Osteoblast (primary cell): ENCODE results near the gene EDAR. TPM values are rescaled to one million over a fixed set of nuclear protein-coding genes. Genes with fewer than 3 reads are reported as not detected.

Experiments used
- DNase-seq: peaks from one replicate; pipeline ENCODE4 v3.0.0; 2011; ENCODE audit warnings: low spot score, mixed read lengths; ENCODE audit not compliant: insufficient read length; ENCODE audit errors: missing footprints
- H2AFZ ChIP-seq: 2 replicates; pipeline ENCODE4 v1.6.0; 2011; ENCODE audit warnings: mild to moderate bottlenecking, low read length
- H3K27ac ChIP-seq: 2 replicates; pipeline ENCODE4 v1.5.1; 2011; ENCODE audit warnings: mild to moderate bottlenecking, low read depth, low read length, moderate library complexity
- H3K27me3 ChIP-seq: 2 replicates; pipeline ENCODE4 v1.6.0; 2012; ENCODE audit warnings: mild to moderate bottlenecking, control low read depth, inconsistent platforms, low read length, moderate library complexity; ENCODE audit not compliant: insufficient read depth
- H3K36me3 ChIP-seq: 2 replicates; pipeline ENCODE4 v1.5.1; 2011; ENCODE audit warnings: mild to moderate bottlenecking, low read length, control low read depth, moderate library complexity; ENCODE audit not compliant: insufficient read depth
- H3K4me1 ChIP-seq: 2 replicates; pipeline ENCODE4 v1.5.1; 2011; ENCODE audit warnings: mild to moderate bottlenecking, low read length, control low read depth, moderate library complexity; ENCODE audit not compliant: insufficient read depth
- H3K4me2 ChIP-seq: 2 replicates; pipeline ENCODE4 v1.6.0; 2011; ENCODE audit warnings: mild to moderate bottlenecking, low read length; ENCODE audit not compliant: insufficient read depth
- H3K4me3 ChIP-seq: fragments of 200-600 bp; sonication (generic); 3 replicates; pipeline ENCODE4 v1.5.1; 2012; ENCODE audit warnings: mild to moderate bottlenecking, low read length, inconsistent platforms; ENCODE audit not compliant: insufficient read depth
- H3K79me2 ChIP-seq: 2 replicates; pipeline ENCODE4 v1.6.0; 2012; ENCODE audit warnings: mild to moderate bottlenecking, low read length, control low read depth, inconsistent platforms; ENCODE audit not compliant: insufficient read depth
- H3K9me3 ChIP-seq: 2 replicates; pipeline ENCODE4 v1.5.1; 2011; ENCODE audit warnings: low read depth, low read length, control low read depth
- H4K20me1 ChIP-seq: 2 replicates; pipeline ENCODE4 v1.6.0; 2012; ENCODE audit warnings: mild to moderate bottlenecking, low read length, control low read depth; ENCODE audit not compliant: insufficient read depth
- total RNA-seq: library from RNA; depleted of rRNA; stranded (reverse); fragments of >200 nt; gene quantifications from 2 replicates; pipeline ENCODE4 v1.2.3, GENCODE V29; 2012
- TF ChIP-seq, protein P1 (sequence below): IDR thresholded peaks from 2 replicates; pipeline ENCODE4 v1.5.1; 2011; ENCODE audit warnings: mild to moderate bottlenecking, low read depth, low read length, moderate library complexity; ENCODE audit errors: extremely low read depth

EDAR gene
- total RNA-seq, 1 donor: not detected

- Histone ChIP-seq H3K4me2 (peak overlapping the region; percentile 81), H2AFZ (peak overlapping the region; percentile 41)
- TF ChIP-seq, protein P1, sequence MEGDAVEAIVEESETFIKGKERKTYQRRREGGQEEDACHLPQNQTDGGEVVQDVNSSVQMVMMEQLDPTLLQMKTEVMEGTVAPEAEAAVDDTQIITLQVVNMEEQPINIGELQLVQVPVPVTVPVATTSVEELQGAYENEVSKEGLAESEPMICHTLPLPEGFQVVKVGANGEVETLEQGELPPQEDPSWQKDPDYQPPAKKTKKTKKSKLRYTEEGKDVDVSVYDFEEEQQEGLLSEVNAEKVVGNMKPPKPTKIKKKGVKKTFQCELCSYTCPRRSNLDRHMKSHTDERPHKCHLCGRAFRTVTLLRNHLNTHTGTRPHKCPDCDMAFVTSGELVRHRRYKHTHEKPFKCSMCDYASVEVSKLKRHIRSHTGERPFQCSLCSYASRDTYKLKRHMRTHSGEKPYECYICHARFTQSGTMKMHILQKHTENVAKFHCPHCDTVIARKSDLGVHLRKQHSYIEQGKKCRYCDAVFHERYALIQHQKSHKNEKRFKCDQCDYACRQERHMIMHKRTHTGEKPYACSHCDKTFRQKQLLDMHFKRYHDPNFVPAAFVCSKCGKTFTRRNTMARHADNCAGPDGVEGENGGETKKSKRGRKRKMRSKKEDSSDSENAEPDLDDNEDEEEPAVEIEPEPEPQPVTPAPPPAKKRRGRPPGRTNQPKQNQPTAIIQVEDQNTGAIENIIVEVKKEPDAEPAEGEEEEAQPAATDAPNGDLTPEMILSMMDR: no peak
Observed at GRCh38 chr2:109030870-109031475, 42.0 kb upstream of the EDAR start.

GRCh38 chr2:109029490-109030201 lies 40.6 kb upstream of the EDAR start:
- H3K27ac ChIP-seq: no peak overlapping the region
- no peaks in the 10 kb centered on the region for H3K9me3 ChIP-seq
- no peaks in the 10 kb centered on the region for H4K20me1 ChIP-seq
- no peaks in the 10 kb centered on the region for H3K79me2 ChIP-seq
- H2AFZ ChIP-seq: no peak overlapping the region
- H3K36me3 ChIP-seq: no peaks in the 10 kb centered on the region
- H3K4me2 ChIP-seq: no peak overlapping the region
- TF ChIP-seq, protein P1: no peak
- DNase-seq: no peak
- H3K4me1 ChIP-seq: peaks cover 7% of the 10 kb centered on the region
- peaks cover 49% of the 10 kb centered on the region for H3K27me3 ChIP-seq
- H3K4me3 ChIP-seq: no peak overlapping the region

More at GRCh38 chr2:109030870-109031475, 42.0 kb upstream of the EDAR start:
- H3K9me3 ChIP-seq: no peaks in the 10 kb centered on the region
- no peaks in the 10 kb centered on the region for H3K36me3 ChIP-seq
- no peak for DNase-seq
- H3K27ac ChIP-seq: no peak overlapping the region
- H3K27me3 ChIP-seq: peaks cover 42% of the 10 kb centered on the region
- H3K4me1 ChIP-seq: peaks cover 7% of the 10 kb centered on the region
- no peaks in the 10 kb centered on the region for H4K20me1 ChIP-seq
- H3K79me2 ChIP-seq: no peaks in the 10 kb centered on the region
- peak overlapping the region; percentile 59 for H3K4me3 ChIP-seq

GRCh38 chr2:109028738-109029489 lies 39.9 kb upstream of the EDAR start:
- no peak overlapping the region for H3K4me2 ChIP-seq
- no peak for DNase-seq
- peaks cover 50% of the 10 kb centered on the region for H3K27me3 ChIP-seq
- H3K79me2 ChIP-seq: no peaks in the 10 kb centered on the region
- H2AFZ ChIP-seq: no peak overlapping the region
- no peaks in the 10 kb centered on the region for H4K20me1 ChIP-seq
- H3K9me3 ChIP-seq: no peaks in the 10 kb centered on the region
- TF ChIP-seq, protein P1: no peak
- H3K4me3 ChIP-seq: no peak overlapping the region
- peaks cover 7% of the 10 kb centered on the region for H3K4me1 ChIP-seq
- H3K27ac ChIP-seq: no peak overlapping the region
- H3K36me3 ChIP-seq: no peaks in the 10 kb centered on the region

DNA sequence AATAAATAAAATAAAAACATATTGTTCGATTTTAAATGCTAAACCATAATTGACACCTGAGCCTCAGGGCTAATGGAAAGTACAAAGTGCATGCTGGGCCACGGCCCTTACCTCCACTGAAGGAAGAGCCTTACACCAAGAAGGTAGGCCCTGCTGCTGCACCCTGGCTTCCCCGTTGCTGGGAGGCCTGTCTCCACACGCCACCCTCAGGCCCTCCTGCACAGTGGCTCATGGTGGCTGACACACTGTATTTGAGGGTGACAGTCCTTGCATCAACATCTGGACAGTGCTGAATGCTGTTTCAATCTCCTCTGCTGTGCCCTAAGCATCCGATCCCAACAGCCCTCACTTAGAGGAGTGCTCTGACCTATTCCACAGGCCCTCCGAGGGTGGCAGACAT lies 39.3 kb upstream of the EDAR start:
- TF ChIP-seq, protein P1: no peak
- Histone ChIP-seq H4K20me1 (no peaks in the 10 kb centered on the region), H3K36me3 (no peaks in the 10 kb centered on the region), H3K27ac (no peak overlapping the region), H3K79me2 (no peaks in the 10 kb centered on the region), H3K9me3 (no peaks in the 10 kb centered on the region), H3K27me3 (peaks cover 50% of the 10 kb centered on the region), H2AFZ (no peak overlapping the region), H3K4me1 (peaks cover 7% of the 10 kb centered on the region), H3K4me2 (no peak overlapping the region), H3K4me3 (no peak overlapping the region)
- DNase-seq: no peak
